ENCODE results near the gene STARD13.

The STARD13 gene

GRCh38 chr13:33096886-33097605 is 188.5 kb downstream of the STARD13 start:
- FAIRE-seq (no peak), DNase-seq (ENCODE audit: low spot score) (no peak)

GRCh38 chr13:33092073-33092987 is 193.2 kb downstream of the STARD13 start:
- FAIRE-seq (no peak), DNase-seq (ENCODE audit: low spot score) (no peak)

GRCh38 chr13:33091415-33091774 is 194.2 kb downstream of the STARD13 start:
- no peak for DNase-seq (ENCODE audit: low spot score)
- FAIRE-seq = no peak

GRCh38 chr13:33090755-33091414 is 194.7 kb downstream of the STARD13 start:
- DNase-seq (ENCODE audit: low spot score) (no peak), FAIRE-seq (no peak)

GRCh38 chr13:33089311-33089710 is 196.2 kb downstream of the STARD13 start:
- no peak for FAIRE-seq
- DNase-seq (ENCODE audit: low spot score) = no peak

- FAIRE-seq (no peak), DNase-seq (ENCODE audit: low spot score) (no peak)
Measured at GRCh38 chr13:33087790-33088189, 197.8 kb downstream of the STARD13 start.

GRCh38 chr13:33087091-33087490 is 198.5 kb downstream of the STARD13 start:
- FAIRE-seq (no peak), DNase-seq (ENCODE audit: low spot score) (peak; percentile 23)

GRCh38 chr13:33083054-33083453 is 202.5 kb downstream of the STARD13 start:
- FAIRE-seq = no peak
- no peak for DNase-seq (ENCODE audit: low spot score)

- DNase-seq (ENCODE audit: low spot score) (no peak), FAIRE-seq (no peak)
Measured at GRCh38 chr13:33081666-33082065, 203.9 kb downstream of the STARD13 start.

- no peak for DNase-seq (ENCODE audit: low spot score)
- no peak for FAIRE-seq
Measured at GRCh38 chr13:33080972-33081590, 204.5 kb downstream of the STARD13 start.

- FAIRE-seq (no peak), DNase-seq (ENCODE audit: low spot score) (no peak)
Measured at GRCh38 chr13:33079960-33080359, 205.6 kb downstream of the STARD13 start.

GRCh38 chr13:33078263-33078662 is 207.3 kb downstream of the STARD13 start:
- no peak for FAIRE-seq
- no peak for DNase-seq (ENCODE audit: low spot score)

- FAIRE-seq (no peak), DNase-seq (ENCODE audit: low spot score) (no peak)
Measured at GRCh38 chr13:33076001-33076992, 209.3 kb downstream of the STARD13 start.

- FAIRE-seq (no peak), DNase-seq (ENCODE audit: low spot score) (no peak)
Measured at GRCh38 chr13:33073338-33073737, 212.2 kb downstream of the STARD13 start.

- DNase-seq (ENCODE audit: low spot score) = no peak
- FAIRE-seq = no peak
Measured at GRCh38 chr13:33072759-33073158, 212.8 kb downstream of the STARD13 start.

- DNase-seq (ENCODE audit: low spot score) (no peak), FAIRE-seq (no peak)
Measured at GRCh38 chr13:33072282-33072681, 213.3 kb downstream of the STARD13 start.

- DNase-seq (ENCODE audit: low spot score) = no peak
- FAIRE-seq = no peak
Measured at GRCh38 chr13:33070713-33071112, 214.8 kb downstream of the STARD13 start.

- DNase-seq (ENCODE audit: low spot score) (no peak), FAIRE-seq (no peak)
Measured at GRCh38 chr13:33069365-33069764, 216.2 kb downstream of the STARD13 start.

GRCh38 chr13:33066329-33066728 is 219.2 kb downstream of the STARD13 start:
- DNase-seq (ENCODE audit: low spot score) (no peak), FAIRE-seq (no peak)

GRCh38 chr13:33060815-33061214 is 224.7 kb downstream of the STARD13 start:
- FAIRE-seq = no peak
- DNase-seq (ENCODE audit: low spot score) = no peak

Measured in urothelium cell line (cell line).